GM23338 (cell line): ENCODE results near the gene FSD1.

ENCODE experiments used
- CREB1 ChIP-seq: fragments of 250-450 bp; sonication (Bioruptor Pico); IDR thresholded peaks from 2 replicates; pipeline ENCODE4 v1.5.0; 2020; ENCODE audit warnings: low read depth, mild to moderate bottlenecking, moderate library complexity
- EZH2 ChIP-seq: fragments of 200-600 bp; sonication (generic); IDR thresholded peaks from one replicate; pipeline ENCODE4 v1.8.0; 2017; ENCODE audit warnings: antibody characterized with exemption, mild to moderate bottlenecking, low read depth; ENCODE audit not compliant: unreplicated experiment
- EZH2phosphoT487 ChIP-seq: fragments of 200-600 bp; sonication (generic); IDR thresholded peaks from one replicate; pipeline ENCODE4 v1.8.1; 2018; ENCODE audit warnings: antibody characterized with exemption; ENCODE audit not compliant: unreplicated experiment
- JUNB ChIP-seq: IDR thresholded peaks from one replicate; pipeline ENCODE4 v1.6.1; 2016; ENCODE audit warnings: antibody characterized with exemption; ENCODE audit not compliant: unreplicated experiment
- NANOG ChIP-seq: IDR thresholded peaks from 2 replicates; pipeline ENCODE4 v1.6.1; 2016; ENCODE audit warnings: antibody characterized with exemption, borderline replicate concordance
- POLR2AphosphoS5 ChIP-seq: IDR thresholded peaks from 2 replicates; pipeline ENCODE4 v1.6.1; 2016; ENCODE audit warnings: antibody characterized with exemption, low read depth
- REST ChIP-seq: IDR thresholded peaks from one replicate; pipeline ENCODE4 v1.6.1; 2018; ENCODE audit warnings: antibody characterized with exemption; ENCODE audit not compliant: unreplicated experiment
- STAT1 ChIP-seq: IDR thresholded peaks from one replicate; pipeline ENCODE4 v1.6.1; 2016; ENCODE audit warnings: antibody characterized with exemption; ENCODE audit not compliant: unreplicated experiment
- ZNF114 ChIP-seq: fragments of 250-450 bp; sonication (Bioruptor Pico); IDR thresholded peaks from 2 replicates; pipeline ENCODE4 v1.5.0; 2020; ENCODE audit warnings: mild to moderate bottlenecking, moderate library complexity
- ZNF331 ChIP-seq: fragments of 250-450 bp; sonication (Bioruptor Pico); IDR thresholded peaks from 2 replicates; pipeline ENCODE4 v1.5.0; 2020; ENCODE audit warnings: low read depth, mild to moderate bottlenecking, moderate library complexity
- TF ChIP-seq, protein P1 (sequence below), 2 experiments: fragments of 200-600 bp in 1 of 2; sonication (generic) in 1 of 2; conservative IDR thresholded peaks; 2 replicates each; pipeline versions ENCODE4 v1.5.1 to v1.6.1; 2016 to 2017; ENCODE audit warnings: antibody characterized with exemption in 2 of 2, low read depth in 2 of 2, mild to moderate bottlenecking in 2 of 2, moderate library complexity in 1 of 2
- TF ChIP-seq, protein P2 (sequence below): fragments of 250-450 bp; sonication (Bioruptor Pico); IDR thresholded peaks from 2 replicates; pipeline ENCODE4 v1.5.0; 2020; ENCODE audit warnings: mild to moderate bottlenecking, moderate library complexity
- TF ChIP-seq, protein P3 (sequence below): IDR thresholded peaks from 2 replicates; pipeline ENCODE4 v1.6.1; 2016; ENCODE audit warnings: antibody characterized with exemption

DNA sequence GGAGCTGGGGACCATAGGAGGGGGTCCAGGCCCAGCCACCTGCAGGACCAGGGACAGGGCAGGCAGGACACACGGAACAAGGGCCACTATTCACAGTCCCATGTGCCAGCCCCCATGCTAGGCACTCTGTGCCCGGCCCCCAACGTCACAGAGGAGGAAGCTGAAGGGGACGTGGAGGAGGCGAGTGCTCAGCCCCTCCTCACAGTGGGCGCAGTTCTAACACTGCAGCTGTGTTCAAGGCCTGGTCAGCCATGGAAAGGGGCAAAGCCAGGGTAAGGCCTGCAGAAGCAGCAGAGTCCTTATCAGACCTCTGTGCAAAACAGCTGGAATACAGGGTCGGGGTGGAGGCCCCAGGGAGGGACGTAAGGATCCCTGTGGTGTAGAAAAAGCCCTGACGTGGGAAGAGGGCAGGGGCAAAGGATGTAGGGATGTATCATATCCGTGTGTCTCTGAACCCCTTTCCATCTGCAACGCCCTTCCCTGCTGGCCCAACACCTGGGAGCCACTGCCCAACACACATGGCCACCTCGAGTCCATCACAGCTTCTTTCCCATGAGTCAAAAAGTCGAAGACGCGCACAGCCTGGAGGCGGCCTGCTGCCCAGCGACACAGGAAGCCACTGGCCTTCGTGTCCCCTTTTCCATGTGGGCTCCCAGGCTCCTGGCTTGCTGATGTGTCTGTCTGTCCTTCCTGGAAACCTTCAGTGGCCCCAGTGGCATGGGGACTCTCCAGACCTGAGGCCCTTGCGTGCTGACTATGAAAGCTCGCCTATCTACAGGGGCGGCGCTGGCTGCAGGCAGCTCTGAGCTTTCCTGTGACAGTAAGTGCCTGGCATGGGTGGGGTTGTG is 68.0 kb downstream of the FSD1 start:
- TF ChIP-seq EZH2phosphoT487 (no peak), EZH2 (no peak), ZNF114 (CRISPR knock-in tag) (no peak), REST (no peak), POLR2AphosphoS5 (no peak), CREB1 (CRISPR knock-in tag) (no peak), STAT1 (no peak), ZNF331 (no peak), NANOG (no peak), JUNB (no peak)
- TF ChIP-seq, protein P1, sequence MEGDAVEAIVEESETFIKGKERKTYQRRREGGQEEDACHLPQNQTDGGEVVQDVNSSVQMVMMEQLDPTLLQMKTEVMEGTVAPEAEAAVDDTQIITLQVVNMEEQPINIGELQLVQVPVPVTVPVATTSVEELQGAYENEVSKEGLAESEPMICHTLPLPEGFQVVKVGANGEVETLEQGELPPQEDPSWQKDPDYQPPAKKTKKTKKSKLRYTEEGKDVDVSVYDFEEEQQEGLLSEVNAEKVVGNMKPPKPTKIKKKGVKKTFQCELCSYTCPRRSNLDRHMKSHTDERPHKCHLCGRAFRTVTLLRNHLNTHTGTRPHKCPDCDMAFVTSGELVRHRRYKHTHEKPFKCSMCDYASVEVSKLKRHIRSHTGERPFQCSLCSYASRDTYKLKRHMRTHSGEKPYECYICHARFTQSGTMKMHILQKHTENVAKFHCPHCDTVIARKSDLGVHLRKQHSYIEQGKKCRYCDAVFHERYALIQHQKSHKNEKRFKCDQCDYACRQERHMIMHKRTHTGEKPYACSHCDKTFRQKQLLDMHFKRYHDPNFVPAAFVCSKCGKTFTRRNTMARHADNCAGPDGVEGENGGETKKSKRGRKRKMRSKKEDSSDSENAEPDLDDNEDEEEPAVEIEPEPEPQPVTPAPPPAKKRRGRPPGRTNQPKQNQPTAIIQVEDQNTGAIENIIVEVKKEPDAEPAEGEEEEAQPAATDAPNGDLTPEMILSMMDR (conservative IDR thresholded peaks at IDR 0.05; ENCODE audit: low read depth in 2 of 2): no peak
- TF ChIP-seq, protein P2, sequence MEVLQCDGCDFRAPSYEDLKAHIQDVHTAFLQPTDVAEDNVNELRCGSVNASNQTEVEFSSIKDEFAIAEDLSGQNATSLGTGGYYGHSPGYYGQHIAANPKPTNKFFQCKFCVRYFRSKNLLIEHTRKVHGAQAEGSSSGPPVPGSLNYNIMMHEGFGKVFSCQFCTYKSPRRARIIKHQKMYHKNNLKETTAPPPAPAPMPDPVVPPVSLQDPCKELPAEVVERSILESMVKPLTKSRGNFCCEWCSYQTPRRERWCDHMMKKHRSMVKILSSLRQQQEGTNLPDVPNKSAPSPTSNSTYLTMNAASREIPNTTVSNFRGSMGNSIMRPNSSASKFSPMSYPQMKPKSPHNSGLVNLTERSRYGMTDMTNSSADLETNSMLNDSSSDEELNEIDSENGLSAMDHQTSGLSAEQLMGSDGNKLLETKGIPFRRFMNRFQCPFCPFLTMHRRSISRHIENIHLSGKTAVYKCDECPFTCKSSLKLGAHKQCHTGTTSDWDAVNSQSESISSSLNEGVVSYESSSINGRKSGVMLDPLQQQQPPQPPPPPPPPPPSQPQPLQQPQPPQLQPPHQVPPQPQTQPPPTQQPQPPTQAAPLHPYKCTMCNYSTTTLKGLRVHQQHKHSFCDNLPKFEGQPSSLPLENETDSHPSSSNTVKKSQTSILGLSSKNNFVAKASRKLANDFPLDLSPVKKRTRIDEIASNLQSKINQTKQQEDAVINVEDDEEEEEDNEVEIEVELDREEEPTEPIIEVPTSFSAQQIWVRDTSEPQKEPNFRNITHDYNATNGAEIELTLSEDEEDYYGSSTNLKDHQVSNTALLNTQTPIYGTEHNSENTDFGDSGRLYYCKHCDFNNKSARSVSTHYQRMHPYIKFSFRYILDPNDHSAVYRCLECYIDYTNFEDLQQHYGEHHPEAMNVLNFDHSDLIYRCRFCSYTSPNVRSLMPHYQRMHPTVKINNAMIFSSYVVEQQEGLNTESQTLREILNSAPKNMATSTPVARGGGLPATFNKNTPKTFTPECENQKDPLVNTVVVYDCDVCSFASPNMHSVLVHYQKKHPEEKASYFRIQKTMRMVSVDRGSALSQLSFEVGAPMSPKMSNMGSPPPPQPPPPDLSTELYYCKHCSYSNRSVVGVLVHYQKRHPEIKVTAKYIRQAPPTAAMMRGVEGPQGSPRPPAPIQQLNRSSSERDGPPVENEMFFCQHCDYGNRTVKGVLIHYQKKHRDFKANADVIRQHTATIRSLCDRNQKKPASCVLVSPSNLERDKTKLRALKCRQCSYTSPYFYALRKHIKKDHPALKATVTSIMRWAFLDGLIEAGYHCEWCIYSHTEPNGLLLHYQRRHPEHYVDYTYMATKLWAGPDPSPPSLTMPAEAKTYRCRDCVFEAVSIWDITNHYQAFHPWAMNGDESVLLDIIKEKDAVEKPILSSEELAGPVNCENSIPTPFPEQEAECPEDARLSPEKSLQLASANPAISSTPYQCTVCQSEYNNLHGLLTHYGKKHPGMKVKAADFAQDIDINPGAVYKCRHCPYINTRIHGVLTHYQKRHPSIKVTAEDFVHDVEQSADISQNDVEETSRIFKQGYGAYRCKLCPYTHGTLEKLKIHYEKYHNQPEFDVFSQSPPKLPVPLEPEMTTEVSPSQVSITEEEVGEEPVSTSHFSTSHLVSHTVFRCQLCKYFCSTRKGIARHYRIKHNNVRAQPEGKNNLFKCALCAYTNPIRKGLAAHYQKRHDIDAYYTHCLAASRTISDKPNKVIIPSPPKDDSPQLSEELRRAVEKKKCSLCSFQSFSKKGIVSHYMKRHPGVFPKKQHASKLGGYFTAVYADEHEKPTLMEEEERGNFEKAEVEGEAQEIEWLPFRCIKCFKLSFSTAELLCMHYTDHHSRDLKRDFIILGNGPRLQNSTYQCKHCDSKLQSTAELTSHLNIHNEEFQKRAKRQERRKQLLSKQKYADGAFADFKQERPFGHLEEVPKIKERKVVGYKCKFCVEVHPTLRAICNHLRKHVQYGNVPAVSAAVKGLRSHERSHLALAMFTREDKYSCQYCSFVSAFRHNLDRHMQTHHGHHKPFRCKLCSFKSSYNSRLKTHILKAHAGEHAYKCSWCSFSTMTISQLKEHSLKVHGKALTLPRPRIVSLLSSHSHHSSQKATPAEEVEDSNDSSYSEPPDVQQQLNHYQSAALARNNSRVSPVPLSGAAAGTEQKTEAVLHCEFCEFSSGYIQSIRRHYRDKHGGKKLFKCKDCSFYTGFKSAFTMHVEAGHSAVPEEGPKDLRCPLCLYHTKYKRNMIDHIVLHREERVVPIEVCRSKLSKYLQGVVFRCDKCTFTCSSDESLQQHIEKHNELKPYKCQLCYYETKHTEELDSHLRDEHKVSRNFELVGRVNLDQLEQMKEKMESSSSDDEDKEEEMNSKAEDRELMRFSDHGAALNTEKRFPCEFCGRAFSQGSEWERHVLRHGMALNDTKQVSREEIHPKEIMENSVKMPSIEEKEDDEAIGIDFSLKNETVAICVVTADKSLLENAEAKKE (CRISPR knock-in tag): no peak
- TF ChIP-seq, protein P3, sequence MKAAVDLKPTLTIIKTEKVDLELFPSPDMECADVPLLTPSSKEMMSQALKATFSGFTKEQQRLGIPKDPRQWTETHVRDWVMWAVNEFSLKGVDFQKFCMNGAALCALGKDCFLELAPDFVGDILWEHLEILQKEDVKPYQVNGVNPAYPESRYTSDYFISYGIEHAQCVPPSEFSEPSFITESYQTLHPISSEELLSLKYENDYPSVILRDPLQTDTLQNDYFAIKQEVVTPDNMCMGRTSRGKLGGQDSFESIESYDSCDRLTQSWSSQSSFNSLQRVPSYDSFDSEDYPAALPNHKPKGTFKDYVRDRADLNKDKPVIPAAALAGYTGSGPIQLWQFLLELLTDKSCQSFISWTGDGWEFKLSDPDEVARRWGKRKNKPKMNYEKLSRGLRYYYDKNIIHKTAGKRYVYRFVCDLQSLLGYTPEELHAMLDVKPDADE: no peak
